T-helper 17 cell (primary cell): ENCODE data around the gene TMEM145. TPM values are rescaled to one million over a fixed set of nuclear protein-coding genes. Genes with fewer than 3 reads are reported as not detected.
A peak's percentile ranks its signal among the peaks of the same experiment; 100 is the strongest.

ENCODE experiments used
- ATAC-seq: fragments of 150-1000 bp; cut with Tn5 transposase; 2 replicates; pipeline ENCODE4 v1.10.0; 2021; ENCODE audit warnings: mild to moderate bottlenecking, moderate library complexity
- DNase-seq, 3 donors: peaks; one replicate each; pipeline versions ENCODE4 v3.0.0 to v3.0.0-alpha.2; 2020 to 2021
- H3K9me3 ChIP-seq: one replicate; pipeline ENCODE4 v1.7.0; 2013; ENCODE audit warnings: low read length, mild to moderate bottlenecking; ENCODE audit not compliant: control insufficient read depth, poor library complexity, severe bottlenecking
- H3K27ac Mint-ChIP-seq: one replicate; pipeline ENCODE4 v1.8.0; 2022; ENCODE audit warnings: mild to moderate bottlenecking, moderate library complexity, mixed read lengths
- H3K27me3 Mint-ChIP-seq: one replicate; pipeline ENCODE4 v1.8.0; 2022; ENCODE audit warnings: mixed read lengths
- H3K36me3 Mint-ChIP-seq: one replicate; pipeline ENCODE4 v1.8.0; 2022; ENCODE audit warnings: low read depth, mixed read lengths
- H3K4me1 Mint-ChIP-seq: one replicate; pipeline ENCODE4 v1.8.0; 2022; ENCODE audit warnings: mild to moderate bottlenecking, mixed read lengths
- H3K4me3 Mint-ChIP-seq: one replicate; pipeline ENCODE4 v1.8.0; 2022; ENCODE audit warnings: mild to moderate bottlenecking, moderate library complexity, mixed read lengths
- total RNA-seq, 4 donors: library from RNA in 2 of 4; stranded (reverse) in 2 of 4; gene quantifications; one replicate each; pipeline ENCODE4 v1.2.3 and lab custom pipeline; 2022 to 2026

The TMEM145 gene
- total RNA-seq, 2 donors from 2014 or later: not detected

DNA sequence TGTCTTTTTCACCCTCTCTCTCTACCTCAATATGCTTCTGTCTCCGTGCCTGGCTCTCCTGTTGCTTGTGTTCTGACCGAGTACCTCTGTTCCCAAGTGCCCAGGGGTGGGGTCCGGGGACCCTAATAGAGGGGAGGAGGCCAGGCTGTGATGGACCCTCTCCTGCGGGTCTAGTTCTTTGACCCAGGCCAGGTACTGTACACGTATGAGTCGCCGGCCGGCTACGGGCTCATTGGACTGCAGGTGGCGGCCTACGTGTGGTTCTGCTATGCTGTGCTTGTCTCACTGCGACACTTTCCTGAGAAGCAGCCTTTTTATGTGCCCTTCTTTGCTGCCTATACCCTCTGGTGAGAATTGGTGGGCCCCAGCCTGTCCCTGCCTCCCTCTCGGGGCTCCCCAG, 4.4 kb downstream of the TMEM145 start:
- Mint-ChIP-seq H3K4me3 (no peak overlapping the region), H3K27ac (no peak overlapping the region), H3K4me1 (peaks cover 15% of the 10 kb centered on the region), H3K27me3 (peaks cover 23% of the 10 kb centered on the region), H3K36me3 (peaks cover 2% of the 10 kb centered on the region)
- H3K9me3 ChIP-seq: no peaks in the 10 kb centered on the region
- DNase-seq: no peak
- ATAC-seq: no peak

DNA sequence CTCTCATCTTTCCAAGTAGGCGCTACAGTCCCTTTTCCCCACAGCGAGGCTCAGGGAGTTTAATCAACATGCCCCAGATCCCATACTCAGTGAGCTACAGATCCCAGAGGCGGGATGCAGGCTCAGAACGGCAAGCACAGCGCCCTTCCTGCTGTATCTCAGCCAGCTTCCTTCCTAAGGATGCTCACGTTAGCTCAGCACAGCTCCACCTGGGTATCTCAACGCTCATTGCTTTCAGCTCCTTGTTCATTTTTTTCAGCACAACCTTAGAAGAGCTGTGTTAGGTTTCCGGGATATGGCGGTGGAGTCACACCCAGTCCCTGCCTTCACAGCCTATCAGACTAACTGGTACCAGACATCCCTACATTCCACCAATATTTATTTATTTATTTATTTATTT, 9.2 kb downstream of the TMEM145 start:
- no peak for DNase-seq
- no peak for ATAC-seq
- no peak overlapping the region for H3K4me3 Mint-ChIP-seq
- H3K9me3 ChIP-seq: no peaks in the 10 kb centered on the region
- H3K36me3 Mint-ChIP-seq: peaks cover 6% of the 10 kb centered on the region
- peaks cover 6% of the 10 kb centered on the region for H3K27me3 Mint-ChIP-seq
- peaks cover 10% of the 10 kb centered on the region for H3K4me1 Mint-ChIP-seq
- H3K27ac Mint-ChIP-seq: no peak overlapping the region

DNA sequence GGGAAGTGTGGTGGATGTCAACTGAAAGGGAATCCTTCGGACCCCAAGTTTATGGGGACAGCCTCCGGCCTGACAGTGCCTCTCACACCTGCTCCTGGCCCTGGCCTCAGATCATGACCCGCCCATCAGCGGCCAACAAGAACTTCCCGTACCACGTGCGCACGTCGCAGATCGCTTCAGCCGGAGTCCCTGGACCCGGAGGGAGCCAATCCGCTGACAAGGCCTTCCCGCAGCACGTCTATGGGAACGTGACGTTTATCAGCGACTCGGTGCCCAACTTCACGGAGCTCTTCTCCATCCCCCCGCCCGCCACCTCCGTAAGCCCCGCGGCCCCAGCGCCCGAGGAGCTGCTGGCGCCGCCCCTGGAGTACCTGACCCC, 10.4 kb downstream of the TMEM145 start:
- H3K4me3 Mint-ChIP-seq: no peak overlapping the region
- H3K36me3 Mint-ChIP-seq: peaks cover 6% of the 10 kb centered on the region
- ATAC-seq: no peak

DNA sequence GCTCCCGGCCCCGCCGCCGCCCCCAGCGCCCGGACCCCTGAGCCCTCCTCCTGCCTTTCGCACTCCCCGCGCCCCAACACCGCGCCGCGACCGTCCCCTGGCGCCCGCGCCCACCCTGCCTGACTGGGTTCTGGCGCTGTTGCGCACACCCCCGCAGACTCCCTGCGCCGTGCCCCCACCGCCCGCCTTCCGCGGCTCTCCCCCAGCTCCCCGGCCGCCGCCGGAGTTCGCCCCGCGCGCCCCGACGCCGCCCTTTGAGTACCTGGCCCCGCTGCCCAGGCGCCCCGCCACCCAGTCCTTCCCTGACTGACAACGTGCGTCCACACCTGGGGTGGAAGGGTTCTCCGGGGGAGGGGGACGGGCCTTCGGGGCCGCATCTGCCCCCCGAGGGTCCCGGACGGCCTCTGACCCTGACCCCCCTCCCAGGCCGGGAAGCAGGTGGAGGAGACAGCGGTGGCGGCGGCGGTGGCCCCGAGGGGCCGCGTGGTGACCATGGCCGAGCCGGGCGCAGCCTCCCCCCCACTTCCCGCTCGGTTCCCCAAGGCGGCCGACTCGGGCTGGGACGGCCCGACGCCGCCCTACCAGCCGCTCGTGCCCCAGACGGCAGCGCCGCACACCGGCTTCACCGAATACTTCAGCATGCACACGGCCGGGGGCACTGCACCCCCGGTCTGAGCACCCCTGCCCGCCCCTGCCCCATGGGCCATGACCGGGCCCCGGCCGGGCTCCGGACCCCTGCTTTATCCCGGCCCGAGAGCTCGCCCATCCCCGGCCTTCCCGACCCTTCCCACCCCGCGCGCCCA, 10.9 kb downstream of the TMEM145 start:
- DNase-seq: peak in 2 of 3 donors; percentile 10 to 22
- Mint-ChIP-seq H3K36me3 (peaks cover 6% of the 10 kb centered on the region), H3K4me3 (peak overlapping the region; percentile 95), H3K27ac (no peak overlapping the region), H3K4me1 (peaks cover 19% of the 10 kb centered on the region), H3K27me3 (peaks cover 6% of the 10 kb centered on the region)
- no peak for ATAC-seq
- H3K9me3 ChIP-seq: no peaks in the 10 kb centered on the region

More for the DNA sequence above, 10.4 kb downstream of the TMEM145 start:
- H3K9me3 ChIP-seq: no peaks in the 10 kb centered on the region
- no peak for DNase-seq
- Mint-ChIP-seq H3K27me3 (peaks cover 6% of the 10 kb centered on the region), H3K27ac (no peak overlapping the region), H3K4me1 (peaks cover 14% of the 10 kb centered on the region)

DNA sequence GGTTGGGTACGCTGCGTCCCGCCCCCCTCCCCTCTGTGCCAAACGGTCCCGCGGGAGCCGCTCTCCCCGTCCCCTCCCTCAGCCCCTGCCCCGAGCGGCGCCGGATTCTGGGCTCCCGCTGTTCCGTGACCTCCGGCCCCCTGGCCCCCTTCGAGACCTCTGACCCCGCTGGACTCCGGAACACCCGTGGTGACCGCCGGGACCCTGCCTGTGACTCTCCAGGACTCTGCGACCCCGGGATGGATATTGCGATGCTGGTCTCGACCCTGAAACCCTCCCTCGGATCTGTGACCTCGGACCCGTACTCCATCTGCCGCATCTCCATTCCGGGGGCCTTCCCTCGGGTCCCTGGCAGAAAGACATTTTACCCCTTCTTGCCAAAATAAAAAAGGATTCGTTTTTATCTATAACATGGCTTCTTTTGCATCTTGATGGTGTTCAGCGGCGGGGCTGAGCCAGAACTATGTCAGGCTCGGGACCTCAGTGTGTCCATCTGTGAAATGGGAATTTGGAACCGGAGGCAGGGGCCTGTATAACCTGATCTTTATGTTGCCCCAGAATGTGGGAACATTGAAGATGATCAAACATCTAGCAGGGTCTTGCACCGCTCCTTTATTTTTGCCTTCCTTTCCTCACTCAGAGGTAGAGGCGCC, 11.7 kb downstream of the TMEM145 start:
- H3K9me3 ChIP-seq: no peaks in the 10 kb centered on the region
- ATAC-seq (peak; percentile 8), DNase-seq (no peak)
- Mint-ChIP-seq H3K4me1 (peaks cover 21% of the 10 kb centered on the region), H3K27me3 (peaks cover 6% of the 10 kb centered on the region), H3K27ac (peak overlapping the region; percentile 89), H3K36me3 (peaks cover 6% of the 10 kb centered on the region), H3K4me3 (peak overlapping the region; percentile 95)

DNA sequence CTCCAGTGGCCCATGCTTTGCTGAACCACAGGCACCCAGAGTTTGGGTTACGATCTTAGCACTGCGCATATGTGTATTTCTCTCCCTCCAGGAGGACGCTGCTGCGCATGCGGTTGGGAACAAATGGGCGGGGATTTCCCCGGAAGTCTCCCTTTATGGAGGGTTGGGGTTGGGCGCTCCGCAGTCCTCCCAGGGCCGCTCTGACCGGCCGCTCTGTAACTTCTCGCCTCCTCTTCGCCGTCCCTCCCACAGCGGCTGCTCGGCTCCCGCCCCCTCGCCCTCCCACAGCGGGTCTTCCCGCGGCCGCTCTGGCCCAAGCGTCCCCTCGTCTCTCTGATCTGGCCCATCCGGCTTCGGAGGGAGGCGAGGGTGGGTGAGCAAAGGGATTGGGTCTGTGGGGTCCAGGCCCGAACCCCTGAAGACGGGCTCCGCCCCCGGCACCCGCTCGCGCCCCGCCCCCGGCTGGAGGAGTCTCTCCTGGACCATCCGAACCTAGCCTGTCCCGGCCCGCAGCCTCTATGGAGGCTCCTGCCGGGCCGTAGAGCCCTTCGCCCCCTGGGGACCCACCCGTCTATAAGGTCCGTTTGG, 12.3 kb downstream of the TMEM145 start, which contains the start of gene MEGF8:
TSS of gene MEGF8 (plus strand) at position 328 of the 588 bp plus-strand sequence. CDS start 609 bp downstream, outside the sequence.
- Mint-ChIP-seq H3K36me3 (peaks cover 6% of the 10 kb centered on the region), H3K27me3 (peaks cover 6% of the 10 kb centered on the region), H3K4me3 (peak within 1 kb of the TSS; percentile 95), H3K4me1 (peaks cover 21% of the 10 kb centered on the region), H3K27ac (peak within 1 kb of the TSS; percentile 89)
- no peaks in the 10 kb centered on the region for H3K9me3 ChIP-seq
- peak; percentile 92 for ATAC-seq
- peak; percentile 91 to 97 (median 96) for DNase-seq

DNA sequence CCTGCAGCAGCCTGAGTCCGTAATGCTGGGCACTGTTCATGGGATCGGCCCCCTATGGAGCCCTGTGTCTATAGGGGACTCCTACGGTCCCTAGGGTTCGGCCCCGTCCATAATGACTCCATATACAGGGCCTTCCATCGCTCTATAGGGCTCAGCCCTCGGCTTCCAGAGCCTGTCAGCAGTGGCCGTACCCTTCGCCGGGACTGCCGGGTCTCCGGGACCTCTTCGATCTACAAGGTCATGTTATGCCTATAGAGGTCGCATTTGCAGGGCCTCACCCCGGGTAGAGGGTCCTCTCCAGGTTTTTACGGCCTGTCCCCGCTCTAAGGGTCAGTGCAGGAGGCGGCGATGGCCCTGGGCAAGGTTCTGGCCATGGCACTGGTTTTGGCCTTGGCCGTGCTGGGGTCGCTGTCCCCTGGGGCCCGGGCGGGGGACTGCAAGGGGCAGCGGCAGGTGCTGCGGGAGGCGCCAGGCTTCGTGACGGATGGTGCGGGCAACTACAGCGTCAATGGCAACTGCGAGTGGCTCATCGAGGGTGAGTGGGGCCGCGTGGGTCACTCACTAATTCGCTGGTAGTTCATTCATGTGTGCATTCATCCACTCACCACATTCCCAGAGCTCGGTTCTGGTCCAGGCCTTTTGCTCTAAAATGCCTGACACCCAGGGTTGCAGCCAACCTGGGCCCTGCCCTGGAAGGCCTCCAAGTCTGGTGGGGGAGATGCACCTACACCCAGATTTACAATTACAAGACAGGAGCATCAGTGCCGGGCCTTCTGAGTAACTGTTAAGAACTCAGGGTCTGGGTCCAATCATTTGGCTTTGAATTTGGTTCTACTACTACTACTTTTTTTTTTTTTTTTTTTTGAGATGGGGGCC, 13.0 kb downstream of the TMEM145 start:
- Mint-ChIP-seq H3K4me3 (peak overlapping the region; percentile 95), H3K4me1 (peaks cover 24% of the 10 kb centered on the region), H3K27ac (peak overlapping the region; percentile 89), H3K36me3 (peaks cover 6% of the 10 kb centered on the region), H3K27me3 (peaks cover 6% of the 10 kb centered on the region)
- H3K9me3 ChIP-seq: no peaks in the 10 kb centered on the region
- ATAC-seq: peak; percentile 8
- DNase-seq: peak in 2 of 3 donors; percentile 16 to 22

DNA sequence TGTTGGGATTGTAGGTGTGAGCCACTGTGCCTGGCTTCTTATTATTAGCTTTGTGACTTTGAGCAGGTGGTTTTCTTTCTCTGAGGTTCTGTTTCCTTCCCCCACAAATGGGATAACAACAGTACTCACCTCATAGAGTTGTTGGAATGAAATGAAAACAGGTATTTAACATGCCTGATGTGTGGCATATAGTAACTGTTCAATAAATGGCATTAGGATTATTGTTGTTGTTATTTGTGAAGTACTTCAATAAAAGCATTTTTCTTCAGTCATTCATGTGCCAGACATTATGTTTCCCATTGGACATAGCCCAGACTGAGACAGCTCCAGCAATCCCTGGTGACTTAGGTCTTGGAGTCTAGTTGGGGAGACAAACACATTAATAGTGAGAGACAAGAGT, 13.9 kb downstream of the TMEM145 start:
- peaks cover 24% of the 10 kb centered on the region for H3K4me1 Mint-ChIP-seq
- no peaks in the 10 kb centered on the region for H3K9me3 ChIP-seq
- no peak overlapping the region for H3K4me3 Mint-ChIP-seq
- ATAC-seq (no peak), DNase-seq (no peak)
- H3K36me3 Mint-ChIP-seq: peaks cover 6% of the 10 kb centered on the region
- no peak overlapping the region for H3K27ac Mint-ChIP-seq
- H3K27me3 Mint-ChIP-seq: peaks cover 6% of the 10 kb centered on the region

DNA sequence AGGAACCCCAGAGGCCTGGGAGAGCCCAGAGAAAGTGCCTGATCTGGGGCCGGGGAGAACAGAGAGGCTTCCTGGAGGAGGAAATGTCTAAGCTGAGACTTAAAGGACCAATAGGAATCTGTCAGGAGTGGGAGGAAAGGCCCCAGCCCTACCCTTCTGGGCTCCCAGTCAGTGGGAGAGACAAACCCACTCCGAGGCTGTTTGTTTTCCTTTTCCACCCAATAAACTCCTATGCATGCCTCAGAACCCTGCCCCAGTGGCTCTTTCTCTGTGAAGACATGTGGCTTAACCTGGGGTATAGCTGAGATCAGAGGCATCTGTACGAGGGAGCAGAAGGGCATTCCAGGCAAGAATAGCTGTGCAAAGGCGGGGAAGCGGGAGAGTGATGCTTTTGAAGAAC, 14.3 kb downstream of the TMEM145 start:
- ATAC-seq (no peak), DNase-seq (no peak)
- H3K9me3 ChIP-seq: no peaks in the 10 kb centered on the region
- H3K4me3 Mint-ChIP-seq: no peak overlapping the region
- H3K36me3 Mint-ChIP-seq: peaks cover 6% of the 10 kb centered on the region
- peaks cover 24% of the 10 kb centered on the region for H3K4me1 Mint-ChIP-seq
- peaks cover 6% of the 10 kb centered on the region for H3K27me3 Mint-ChIP-seq
- no peak overlapping the region for H3K27ac Mint-ChIP-seq

DNA sequence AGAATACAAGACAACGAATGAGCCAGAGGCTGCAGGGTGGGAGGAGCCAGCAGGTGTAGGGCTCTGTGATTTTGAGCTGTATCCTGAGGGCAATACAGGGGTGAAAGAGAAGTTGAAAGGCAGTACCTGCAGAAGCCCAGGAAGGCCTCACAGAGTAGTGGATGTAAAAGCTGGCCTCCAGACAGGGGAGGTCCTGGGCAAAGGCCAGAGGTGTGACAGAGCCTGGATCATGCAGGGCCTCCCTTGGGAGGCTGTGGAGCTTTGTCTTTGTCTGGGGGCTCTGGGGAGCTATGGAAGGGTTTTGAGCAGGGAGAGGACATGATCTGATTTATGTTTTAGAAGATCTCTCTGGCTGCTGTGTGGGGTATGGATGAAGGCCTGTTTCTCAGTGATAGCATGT, 15.0 kb downstream of the TMEM145 start:
- DNase-seq (no peak), ATAC-seq (no peak)
- H3K27me3 Mint-ChIP-seq: peaks cover 6% of the 10 kb centered on the region
- peaks cover 6% of the 10 kb centered on the region for H3K36me3 Mint-ChIP-seq
- peaks cover 24% of the 10 kb centered on the region for H3K4me1 Mint-ChIP-seq
- H3K4me3 Mint-ChIP-seq: no peak overlapping the region
- peak overlapping the region; percentile 72 for H3K27ac Mint-ChIP-seq
- H3K9me3 ChIP-seq: no peaks in the 10 kb centered on the region

DNA sequence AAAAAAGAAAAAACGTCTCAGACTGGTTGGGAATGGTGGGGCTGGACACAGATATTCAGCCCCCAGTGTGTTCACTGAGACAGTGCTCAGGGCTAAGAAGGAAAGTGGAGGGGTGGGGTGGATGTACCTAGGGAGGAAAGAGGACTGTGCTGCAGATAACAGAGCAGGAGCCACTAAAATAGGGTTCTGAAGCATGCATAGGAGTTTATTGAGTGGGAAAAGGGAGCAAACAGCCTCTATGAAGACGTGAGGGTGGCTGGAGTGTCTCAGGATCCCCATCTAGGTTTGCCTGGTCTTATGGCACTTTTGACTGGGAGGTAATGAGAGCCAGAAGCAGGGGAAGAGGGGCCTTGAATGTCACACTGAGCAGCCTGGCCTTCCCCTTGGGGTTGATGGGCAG, 15.7 kb downstream of the TMEM145 start:
- Mint-ChIP-seq H3K36me3 (peaks cover 6% of the 10 kb centered on the region), H3K27ac (peak overlapping the region; percentile 72), H3K27me3 (peaks cover 6% of the 10 kb centered on the region), H3K4me3 (no peak overlapping the region), H3K4me1 (peaks cover 24% of the 10 kb centered on the region)
- no peak for DNase-seq
- no peaks in the 10 kb centered on the region for H3K9me3 ChIP-seq
- no peak for ATAC-seq

DNA sequence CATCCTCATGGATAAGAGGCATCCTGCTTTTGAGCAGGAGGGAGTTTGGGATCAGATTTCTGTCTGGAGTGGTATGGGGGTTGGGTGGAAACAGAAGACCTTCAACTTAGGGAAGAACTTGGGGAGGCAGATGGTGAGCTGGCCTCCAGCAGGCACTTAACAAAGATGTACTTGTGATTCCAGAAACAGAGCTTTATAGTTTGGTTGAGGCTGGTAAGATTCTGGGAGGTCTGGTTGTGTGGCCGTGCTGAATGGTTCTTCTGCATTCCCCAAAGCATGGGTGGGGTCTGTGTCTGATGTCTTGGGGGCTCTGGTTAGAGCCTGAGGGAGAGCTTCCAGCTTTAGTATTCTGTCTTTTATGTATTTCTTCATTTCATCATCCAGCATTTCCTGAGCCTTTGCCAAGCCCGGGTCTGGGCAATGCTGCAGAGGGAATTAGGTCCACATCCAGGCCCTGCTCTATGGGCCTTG, 17.2 kb downstream of the TMEM145 start:
- H3K27ac Mint-ChIP-seq: no peak overlapping the region
- H3K9me3 ChIP-seq: no peaks in the 10 kb centered on the region
- DNase-seq (no peak), ATAC-seq (no peak)
- H3K4me3 Mint-ChIP-seq: no peak overlapping the region
- peaks cover under 1% of the 10 kb centered on the region for H3K36me3 Mint-ChIP-seq
- H3K4me1 Mint-ChIP-seq: peaks cover 19% of the 10 kb centered on the region
- H3K27me3 Mint-ChIP-seq: no peaks in the 10 kb centered on the region
